Epithelial cell of alveolus of lung (primary cell): ENCODE measurements around the gene SMIM1. TPM values are rescaled to one million over a fixed set of nuclear protein-coding genes. Genes with fewer than 3 reads are reported as not detected.

Experiments
- total RNA-seq: library from RNA; depleted of rRNA; stranded (reverse); fragments of >200 nt; gene quantifications from 2 replicates; pipeline ENCODE4 v1.2.1, GENCODE V29; 2015

The SMIM1 gene
- 0.39 and 19.9 TPM in 2 replicates for total RNA-seq

GRCh38 chr1:3772715-3773571 is at the start of gene SMIM1:
SMIM1 (plus strand) TSS chr1:3772749; CDS start chr1:3775374, 2,625 bp downstream.

GRCh38 chr1:3752400-3752945 is 20.1 kb upstream of the SMIM1 start, which contains the start of gene CCDC27:
CCDC27 (plus strand) TSS chr1:3752450; CDS start chr1:3752482, 32 bp downstream.

GRCh38 chr1:3796215-3797061 is 23.9 kb downstream of the SMIM1 start, which contains the start of gene LRRC47:
LRRC47 (minus strand) TSS chr1:3796498; CDS start chr1:3796476, 22 bp downstream.

Other genes starting within 250 kb of the SMIM1 start
- gene MEGF6, start 161.2 kb upstream of the SMIM1 start, total RNA-seq = 2.8 and 3.8 TPM in 2 replicates
- 14.4 and 22.6 TPM in 2 replicates for gene TPRG1L, start 147.7 kb upstream of the SMIM1 start, total RNA-seq
- gene WRAP73, start 122.6 kb upstream of the SMIM1 start, total RNA-seq = 13.3 and 25.2 TPM in 2 replicates
- 0.16 and 0.26 TPM in 2 replicates for gene TP73, start 120.2 kb upstream of the SMIM1 start, total RNA-seq
- gene CCDC27, start 20.3 kb upstream of the SMIM1 start, total RNA-seq = not detected in 2 replicates
- 29.4 and 30.9 TPM in 2 replicates for gene LRRC47, start 23.7 kb downstream of the SMIM1 start, total RNA-seq
- gene CEP104, start 84.5 kb downstream of the SMIM1 start, total RNA-seq = 11.1 and 16.4 TPM in 2 replicates
- gene DFFB, start 84.7 kb downstream of the SMIM1 start, total RNA-seq = 9.8 and 13.2 TPM in 2 replicates
- gene C1orf174, start 127.5 kb downstream of the SMIM1 start, total RNA-seq = 22.0 and 24.6 TPM in 2 replicates